Endothelial cell of umbilical vein (primary cell): Measurements from ENCODE around the gene RAB40B. TPM values are rescaled to one million over a fixed set of nuclear protein-coding genes. Genes with fewer than 3 reads are reported as not detected.

Experiments used
- BruUV-seq: library from RNA; stranded (reverse); fragments of 400-500 nt; replicated peaks from 2 replicates; lab custom pipeline; 2021; lab: Mats Ljungman, UMichigan
- CTCF ChIA-PET: fragments of 300-600, 350-600 bp; sonication (Branson Sonifier 250); formaldehyde crosslinking; loops from one replicate; lab custom pipeline; 2021; ENCODE audit warnings: antibody characterized with exemption, inconsistent platforms; lab: Charles Lee
- POLR2A ChIA-PET: fragments of 300-600, 350-600 bp; sonication (Branson Sonifier 250); formaldehyde crosslinking; loops from one replicate; lab custom pipeline; 2021; ENCODE audit warnings: antibody characterized with exemption, inconsistent platforms; lab: Charles Lee
- DNase-seq: peaks from one replicate; pipeline ENCODE4 v3.0.0-alpha.2; 2011; ENCODE audit warnings: low read depth, low spot score
- FAIRE-seq: peaks from 2 replicates; lab custom pipeline; 2011; peaks lifted over from hg19 to GRCh38; lab: Jason Lieb, UNC
- H2AFZ ChIP-seq: 2 replicates; pipeline ENCODE4 v1.6.0; 2012; ENCODE audit warnings: low read depth, low read length, control low read depth, inconsistent platforms
- H3K27ac ChIP-seq: 2 replicates; pipeline ENCODE4 v1.5.1; 2011; ENCODE audit warnings: low read depth, mild to moderate bottlenecking, control low read depth, low read length, moderate library complexity; ENCODE audit not compliant: insufficient read depth
- H3K27me3 ChIP-seq, 2 experiments: 2 replicates each; pipeline versions ENCODE4 v1.6.0 to v1.6.1; 2011; ENCODE audit warnings: low read length in 2 of 2, mixed read lengths in 1 of 2; ENCODE audit not compliant: control insufficient read depth in 2 of 2, insufficient read depth in 2 of 2
- H3K36me3 ChIP-seq, 2 experiments: 2 replicates in 1 of 2; 3 replicates in 1 of 2; pipeline ENCODE4 v1.5.1; 2011; ENCODE audit warnings: low read length in 2 of 2, mild to moderate bottlenecking in 1 of 2, moderate library complexity in 1 of 2; ENCODE audit not compliant: control insufficient read depth in 2 of 2, insufficient read depth in 2 of 2; ENCODE audit errors: extremely low read depth in 1 of 2
- H3K4me1 ChIP-seq: 3 replicates; pipeline ENCODE4 v1.5.1; 2011; ENCODE audit warnings: mild to moderate bottlenecking, low read length; ENCODE audit not compliant: control insufficient read depth, insufficient read depth; ENCODE audit errors: extremely low read depth
- H3K4me2 ChIP-seq: 2 replicates; pipeline ENCODE4 v1.6.1; 2011; ENCODE audit warnings: low read length, control low read depth, mixed read lengths; ENCODE audit not compliant: insufficient read depth
- H3K4me3 ChIP-seq, 3 experiments: fragments of 200-600 bp in 1 of 3; sonication (generic), shearing (Covaris generic) in 1 of 3; replicated peaks in 1 of 3; 2 replicates each; pipeline ENCODE4 v1.5.1; 2011 to 2016; ENCODE audit warnings: control low read depth in 3 of 3, low read length in 3 of 3, mild to moderate bottlenecking in 2 of 3, inconsistent platforms in 1 of 3, low read depth in 1 of 3, moderate library complexity in 1 of 3; ENCODE audit not compliant: insufficient read depth in 1 of 3
- H3K79me2 ChIP-seq: 2 replicates; pipeline ENCODE4 v1.6.0; 2012; ENCODE audit warnings: low read length, inconsistent platforms; ENCODE audit not compliant: control insufficient read depth, insufficient read depth
- H3K9ac ChIP-seq: replicated peaks from 2 replicates; pipeline ENCODE3; 2011; ENCODE audit warnings: low read length, control low read depth; ENCODE audit not compliant: insufficient read depth; ENCODE audit errors: extremely low read depth
- H3K9me1 ChIP-seq: replicated peaks from 3 replicates; pipeline ENCODE4 v1.6.0; 2011; ENCODE audit warnings: mild to moderate bottlenecking, low read length; ENCODE audit not compliant: control insufficient read depth, insufficient read depth; ENCODE audit errors: extremely low read depth
- H3K9me3 ChIP-seq: replicated peaks from 2 replicates; pipeline ENCODE4 v1.5.1; 2012; ENCODE audit warnings: low read length, inconsistent platforms; ENCODE audit not compliant: control insufficient read depth, insufficient read depth
- H4K20me1 ChIP-seq: replicated peaks from 2 replicates; pipeline ENCODE3; 2011; ENCODE audit warnings: mild to moderate bottlenecking, low read length; ENCODE audit not compliant: control insufficient read depth, insufficient read depth; ENCODE audit errors: extremely low read depth
- CTCF ChIP-seq, 2 donors: IDR thresholded peaks; 1 replicate in 1 of 2; 2 replicates in 1 of 2; pipeline ENCODE4 v1.5.1; 2011; ENCODE audit warnings: low read length in 2 of 2, mild to moderate bottlenecking in 2 of 2, moderate library complexity in 2 of 2, control low read depth in 1 of 2, inconsistent platforms in 1 of 2, low read depth in 1 of 2; ENCODE audit not compliant: insufficient read depth in 1 of 2; ENCODE audit errors: extremely low read depth in 1 of 2
- EZH2 ChIP-seq: IDR thresholded peaks from 2 replicates; pipeline ENCODE4 v1.6.1; 2012; ENCODE audit warnings: borderline replicate concordance, low read depth, mild to moderate bottlenecking, moderate library complexity, low read length, inconsistent platforms; ENCODE audit not compliant: severe bottlenecking
- FOS ChIP-seq: IDR thresholded peaks from 2 replicates; pipeline ENCODE4 v1.6.1; 2011; ENCODE audit warnings: mild to moderate bottlenecking, low read length, moderate library complexity, borderline replicate concordance; ENCODE audit not compliant: insufficient read depth
- JUN ChIP-seq: IDR thresholded peaks from 2 replicates; pipeline ENCODE4 v1.6.1; 2011; ENCODE audit warnings: borderline replicate concordance, low read depth; ENCODE audit not compliant: insufficient read length, insufficient read depth
- MAX ChIP-seq: IDR thresholded peaks from 2 replicates; pipeline ENCODE4 v1.6.1; 2011; ENCODE audit not compliant: insufficient read depth, insufficient read length
- MYC ChIP-seq: IDR thresholded peaks from one replicate; pipeline ENCODE4 v1.6.1; 2011; ENCODE audit warnings: mild to moderate bottlenecking, low read depth, low read length
- POLR2A ChIP-seq: IDR thresholded peaks from 2 replicates; pipeline ENCODE4 v1.6.1; 2012; ENCODE audit warnings: low read depth, mild to moderate bottlenecking, control low read depth, low read length
- POLR2AphosphoS5 ChIP-seq: IDR thresholded peaks from 2 replicates; pipeline ENCODE4 v1.6.1; 2012; ENCODE audit warnings: low read depth, mild to moderate bottlenecking, control low read depth, low read length, moderate library complexity; ENCODE audit not compliant: insufficient read depth
- dilution Hi-C: fragments of 300-500 bp; cut with MboI; formaldehyde crosslinking; loops from one replicate; pipeline ENCODE4 v1.15.0; 2019; ENCODE audit warnings: low sequenced_read_pairs; ENCODE audit not compliant: extremely low pct_ligation_motif_present
- intact Hi-C: fragments of 100-400 bp; cut with micrococcal nuclease; formaldehyde crosslinking; loops from one replicate; pipeline ENCODE4 v1.10.0; 2022
- polyA plus RNA-seq, 4 experiments: library from polyadenylated mRNA; depleted of rRNA in 3 of 4; stranded (reverse) in 3 of 4; unstranded in 1 of 4; fragments of >200 nt; gene quantifications; 2 replicates each; pipeline versions ENCODE4 v1.2.1 to v1.2.3, GENCODE V29; 2011 to 2012; ENCODE audit warnings: missing spikeins in 1 of 4
- total RNA-seq: library from RNA; stranded (reverse); gene quantifications from 2 replicates; pipeline ENCODE4 v1.2.3, GENCODE V29; 2021

Gene RAB40B
- total and polyA plus RNA-seq, 2 donors (not counting 3 experiments of a cell fraction or from before 2014, with no cell fraction given): 5.5 to 9.3 TPM

- no peak for FAIRE-seq
- H2AFZ ChIP-seq: no peak overlapping the region
- CTCF ChIA-PET: no interaction called here
These were observed 6.4 kb upstream of the RAB40B start for GRCh38 chr17:82704886-82705285.

More at GRCh38 chr17:82704886-82705285, 6.4 kb upstream of the RAB40B start:
- Histone ChIP-seq H3K79me2 (no peaks in the 10 kb centered on the region), H3K9ac (no peak overlapping the region), H3K4me2 (no peak overlapping the region), H3K4me1 (no peaks in the 10 kb centered on the region), H3K27ac (no peak overlapping the region), H3K4me3 (no peak overlapping the region), H3K27me3 (no peaks in the 10 kb centered on the region), H3K9me1 (no peaks in the 10 kb centered on the region), H4K20me1 (no peaks in the 10 kb centered on the region), H3K36me3 (no peaks in the 10 kb centered on the region), H3K9me3 (no peaks in the 10 kb centered on the region)
- dilution Hi-C loops (no loop called here), intact Hi-C loops (no loop called here)
- DNase-seq: no peak
- POLR2A ChIA-PET: no interaction called here
- TF ChIP-seq JUN: no peak
- TF ChIP-seq POLR2AphosphoS5: no peak
- no peak for TF ChIP-seq POLR2A
- TF ChIP-seq CTCF (IDR thresholded peaks at IDR 0.05; ENCODE audit: extremely low read depth in 1 of 2, insufficient read depth in 1 of 2, low read depth in 1 of 2, low read length in 2 of 2): no peak
- no peak for TF ChIP-seq FOS
- TF ChIP-seq MAX: no peak
- TF ChIP-seq MYC: no peak
- no peak for TF ChIP-seq EZH2
- no TSS peak for BruUV-seq
